ENCODE data around the gene UGT1A10. TPM values are rescaled to one million over a fixed set of nuclear protein-coding genes. Genes with fewer than 3 reads are reported as not detected.
"Not testable (repeated sequence)": the region's sequence is repeated elsewhere in the genome, so short reads cannot be mapped to it uniquely, and the experiment has no call there.

The UGT1A10 gene
- total and polyA plus RNA-seq, 2 of the 13 experiments (the other 11 are each of a cell fraction or from before 2014, with no cell fraction given) = not detected

GRCh38 chr2:233736868-233737653 is 100.8 kb downstream of the UGT1A10 start (continued):
- TF ChIP-seq ATF2 (CRISPR knock-in tag; IDR thresholded peaks at IDR 0.05) (0 out of 2 replicates have a peak, but pooled peaks have one; percentile 41), ZNF614 (CRISPR knock-in tag; IDR thresholded peaks at IDR 0.05; ENCODE audit: borderline replicate concordance) (peak; percentile 39; the same call in 1 of the 2 replicates), FOXP4 (CRISPR knock-in tag; IDR thresholded peaks at IDR 0.05) (peak; percentile 62), NR2C2 (CRISPR knock-in tag; IDR thresholded peaks at IDR 0.05; ENCODE audit: borderline replicate concordance) (0 out of 2 replicates have a peak, but pooled peaks have one; percentile 43), PHF20 (CRISPR knock-in tag; IDR thresholded peaks at IDR 0.05) (peak; percentile 52; the same call in 1 of the 2 replicates), MTA1 (CRISPR knock-in tag; IDR thresholded peaks at IDR 0.05; ENCODE audit: borderline replicate concordance) (peak; percentile 89), HES4 (CRISPR knock-in tag; IDR thresholded peaks at IDR 0.05; ENCODE audit: borderline replicate concordance) (peak; percentile 60; the same call in 1 of the 2 replicates), POGZ (CRISPR knock-in tag; IDR thresholded peaks at IDR 0.05) (peak; percentile 80), SOX6 (CRISPR knock-in tag; IDR thresholded peaks at IDR 0.05) (peak; percentile 82), ELF3 (CRISPR knock-in tag; IDR thresholded peaks at IDR 0.05) (peak; percentile 94), CBX1 (IDR thresholded peaks at IDR 0.05; ENCODE audit: low read depth) (peak; percentile 69), SP5 (CRISPR knock-in tag; IDR thresholded peaks at IDR 0.05; ENCODE audit: borderline replicate concordance, low read depth) (0 out of 2 replicates have a peak, but pooled peaks have one; percentile 20), ZNF790 (CRISPR knock-in tag; IDR thresholded peaks at IDR 0.05; ENCODE audit: borderline replicate concordance) (peak; percentile 66; the same call in 1 of the 2 replicates)
- TF ChIP-seq, protein P1, sequence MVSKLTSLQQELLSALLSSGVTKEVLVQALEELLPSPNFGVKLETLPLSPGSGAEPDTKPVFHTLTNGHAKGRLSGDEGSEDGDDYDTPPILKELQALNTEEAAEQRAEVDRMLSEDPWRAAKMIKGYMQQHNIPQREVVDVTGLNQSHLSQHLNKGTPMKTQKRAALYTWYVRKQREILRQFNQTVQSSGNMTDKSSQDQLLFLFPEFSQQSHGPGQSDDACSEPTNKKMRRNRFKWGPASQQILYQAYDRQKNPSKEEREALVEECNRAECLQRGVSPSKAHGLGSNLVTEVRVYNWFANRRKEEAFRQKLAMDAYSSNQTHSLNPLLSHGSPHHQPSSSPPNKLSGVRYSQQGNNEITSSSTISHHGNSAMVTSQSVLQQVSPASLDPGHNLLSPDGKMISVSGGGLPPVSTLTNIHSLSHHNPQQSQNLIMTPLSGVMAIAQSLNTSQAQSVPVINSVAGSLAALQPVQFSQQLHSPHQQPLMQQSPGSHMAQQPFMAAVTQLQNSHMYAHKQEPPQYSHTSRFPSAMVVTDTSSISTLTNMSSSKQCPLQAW (CRISPR knock-in tag; IDR thresholded peaks at IDR 0.05) = peak; percentile 83
- TF ChIP-seq, protein P2, sequence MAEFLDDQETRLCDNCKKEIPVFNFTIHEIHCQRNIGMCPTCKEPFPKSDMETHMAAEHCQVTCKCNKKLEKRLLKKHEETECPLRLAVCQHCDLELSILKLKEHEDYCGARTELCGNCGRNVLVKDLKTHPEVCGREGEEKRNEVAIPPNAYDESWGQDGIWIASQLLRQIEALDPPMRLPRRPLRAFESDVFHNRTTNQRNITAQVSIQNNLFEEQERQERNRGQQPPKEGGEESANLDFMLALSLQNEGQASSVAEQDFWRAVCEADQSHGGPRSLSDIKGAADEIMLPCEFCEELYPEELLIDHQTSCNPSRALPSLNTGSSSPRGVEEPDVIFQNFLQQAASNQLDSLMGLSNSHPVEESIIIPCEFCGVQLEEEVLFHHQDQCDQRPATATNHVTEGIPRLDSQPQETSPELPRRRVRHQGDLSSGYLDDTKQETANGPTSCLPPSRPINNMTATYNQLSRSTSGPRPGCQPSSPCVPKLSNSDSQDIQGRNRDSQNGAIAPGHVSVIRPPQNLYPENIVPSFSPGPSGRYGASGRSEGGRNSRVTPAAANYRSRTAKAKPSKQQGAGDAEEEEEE (CRISPR knock-in tag; IDR thresholded peaks at IDR 0.05; ENCODE audit: borderline replicate concordance) = peak; percentile 79; the same call in 1 of the 2 replicates
- TF ChIP-seq, protein P3, sequence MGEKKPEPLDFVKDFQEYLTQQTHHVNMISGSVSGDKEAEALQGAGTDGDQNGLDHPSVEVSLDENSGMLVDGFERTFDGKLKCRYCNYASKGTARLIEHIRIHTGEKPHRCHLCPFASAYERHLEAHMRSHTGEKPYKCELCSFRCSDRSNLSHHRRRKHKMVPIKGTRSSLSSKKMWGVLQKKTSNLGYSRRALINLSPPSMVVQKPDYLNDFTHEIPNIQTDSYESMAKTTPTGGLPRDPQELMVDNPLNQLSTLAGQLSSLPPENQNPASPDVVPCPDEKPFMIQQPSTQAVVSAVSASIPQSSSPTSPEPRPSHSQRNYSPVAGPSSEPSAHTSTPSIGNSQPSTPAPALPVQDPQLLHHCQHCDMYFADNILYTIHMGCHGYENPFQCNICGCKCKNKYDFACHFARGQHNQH (CRISPR knock-in tag; IDR thresholded peaks at IDR 0.05) = peak; percentile 63
- TF ChIP-seq, protein P4, sequence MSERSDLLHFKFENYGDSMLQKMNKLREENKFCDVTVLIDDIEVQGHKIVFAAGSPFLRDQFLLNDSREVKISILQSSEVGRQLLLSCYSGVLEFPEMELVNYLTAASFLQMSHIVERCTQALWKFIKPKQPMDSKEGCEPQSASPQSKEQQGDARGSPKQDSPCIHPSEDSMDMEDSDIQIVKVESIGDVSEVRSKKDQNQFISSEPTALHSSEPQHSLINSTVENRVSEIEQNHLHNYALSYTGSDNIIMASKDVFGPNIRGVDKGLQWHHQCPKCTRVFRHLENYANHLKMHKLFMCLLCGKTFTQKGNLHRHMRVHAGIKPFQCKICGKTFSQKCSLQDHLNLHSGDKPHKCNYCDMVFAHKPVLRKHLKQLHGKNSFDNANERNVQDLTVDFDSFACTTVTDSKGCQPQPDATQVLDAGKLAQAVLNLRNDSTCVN (CRISPR knock-in tag; IDR thresholded peaks at IDR 0.05; ENCODE audit: borderline replicate concordance) = peak; percentile 34; the same call in 1 of the 2 replicates
- TF ChIP-seq SOX6 (IDR thresholded peaks at IDR 0.05) = not testable (repeated sequence)
